Kidney epithelial cell (primary cell): ENCODE results near the gene SALL4. TPM values are rescaled to one million over a fixed set of nuclear protein-coding genes. Genes with fewer than 3 reads are reported as not detected.
"Not testable (repeated sequence)": the region's sequence is repeated elsewhere in the genome, so short reads cannot be mapped to it uniquely, and the experiment has no call there.

Experiments used
- DNase-seq: peaks from one replicate; pipeline ENCODE4 v3.0.0-alpha.2; 2010; ENCODE audit warnings: low read depth
- H3K27me3 ChIP-seq: 2 replicates; pipeline ENCODE4 v1.6.0; 2011; ENCODE audit warnings: low read length; ENCODE audit not compliant: control insufficient read depth, insufficient read depth
- H3K36me3 ChIP-seq: 2 replicates; pipeline ENCODE4 v1.5.1; 2011; ENCODE audit warnings: low read length; ENCODE audit not compliant: control insufficient read depth, insufficient read depth
- H3K4me3 ChIP-seq: 2 replicates; pipeline ENCODE4 v1.5.1; 2011; ENCODE audit warnings: low read depth, mild to moderate bottlenecking, control low read depth, low read length
- CTCF ChIP-seq: IDR thresholded peaks from 2 replicates; pipeline ENCODE4 v1.5.1; 2011; ENCODE audit warnings: mild to moderate bottlenecking, moderate library complexity, low read length, control low read depth, inconsistent platforms; ENCODE audit not compliant: insufficient read depth, poor library complexity, severe bottlenecking
- total RNA-seq: library from RNA; depleted of rRNA; stranded (reverse); fragments of >200 nt; gene quantifications from 2 replicates; pipeline ENCODE4 v1.2.3, GENCODE V29; 2015

The SALL4 gene
- total RNA-seq, 1 donor from 2014 or later, result 5.3 TPM

- no peak overlapping the region for H3K4me3 ChIP-seq
- no peaks in the 10 kb centered on the region for H3K36me3 ChIP-seq
- no peak for DNase-seq
- TF ChIP-seq CTCF, result no peak
- no peaks in the 10 kb centered on the region for H3K27me3 ChIP-seq
Measured at GRCh38 chr20:51832276-51832675, 30.0 kb upstream of the SALL4 start.

GRCh38 chr20:51831866-51832265 is 29.5 kb upstream of the SALL4 start:
- TF ChIP-seq CTCF, result no peak
- Histone ChIP-seq H3K4me3 (no peak overlapping the region), H3K36me3 (no peaks in the 10 kb centered on the region), H3K27me3 (no peaks in the 10 kb centered on the region)
- no peak for DNase-seq

GRCh38 chr20:51830538-51830937 is 28.2 kb upstream of the SALL4 start:
- Histone ChIP-seq H3K36me3 (no peaks in the 10 kb centered on the region), H3K4me3 (no peak overlapping the region), H3K27me3 (no peaks in the 10 kb centered on the region)
- TF ChIP-seq CTCF, result no peak
- no peak for DNase-seq

- no peak overlapping the region for H3K4me3 ChIP-seq
- no peak for TF ChIP-seq CTCF
- H3K27me3 ChIP-seq, result no peaks in the 10 kb centered on the region
- DNase-seq, result no peak
- no peaks in the 10 kb centered on the region for H3K36me3 ChIP-seq
Measured at GRCh38 chr20:51828762-51829161, 26.4 kb upstream of the SALL4 start.

- no peaks in the 10 kb centered on the region for H3K36me3 ChIP-seq
- H3K4me3 ChIP-seq, result no peak overlapping the region
- no peaks in the 10 kb centered on the region for H3K27me3 ChIP-seq
- no peak for DNase-seq
- no peak for TF ChIP-seq CTCF
Measured at GRCh38 chr20:51826372-51826771, 24.1 kb upstream of the SALL4 start.

GRCh38 chr20:51818479-51819008 is 16.2 kb upstream of the SALL4 start:
- H3K4me3 ChIP-seq, result no peak overlapping the region
- no peak for TF ChIP-seq CTCF

GRCh38 chr20:51816856-51817255 is 14.5 kb upstream of the SALL4 start:
- DNase-seq, H3K27me3 ChIP-seq, H3K4me3 ChIP-seq, H3K36me3 ChIP-seq: not testable (repeated sequence)

More at GRCh38 chr20:51818479-51819008, 16.2 kb upstream of the SALL4 start:
- no peak for DNase-seq
- no peaks in the 10 kb centered on the region for H3K27me3 ChIP-seq
- H3K36me3 ChIP-seq, result no peaks in the 10 kb centered on the region
